Uterus (tissue), 2 donors: Measurements from ENCODE around the gene OR8B8.

Source experiments
- CTCF ChIP-seq, 4 experiments: fragments of 200-600 bp in 2 of 4; fragments of 450-650 bp in 2 of 4; sonication (generic) in 2 of 4; IDR thresholded peaks; one replicate each; pipeline ENCODE4 v1.5.1; 2016 to 2019; ENCODE audit warnings: antibody characterized with exemption in 4 of 4, mild to moderate bottlenecking in 2 of 4, moderate library complexity in 1 of 4
- POLR2A ChIP-seq, 2 donors: fragments of 450-650 bp; IDR thresholded peaks; one replicate each; pipeline ENCODE4 v1.6.1; 2016; ENCODE audit warnings: antibody characterized with exemption in 2 of 2, mild to moderate bottlenecking in 1 of 2, moderate library complexity in 1 of 2

GRCh38 chr11:124415356-124415923 lies 30.1 kb downstream of the OR8B8 start:
- TF ChIP-seq CTCF (IDR thresholded peaks at IDR 0.05) = peak in 3 of 4 experiments; percentile 16 to 38 (median 18)
- no peak for TF ChIP-seq POLR2A (IDR thresholded peaks at IDR 0.05)
